BJ (cell line): Measurements from ENCODE around the gene ING4. TPM values are rescaled to one million over a fixed set of nuclear protein-coding genes. Genes with fewer than 3 reads are reported as not detected.

Source experiments
- CTCF ChIA-PET: fragments of 350-600 bp; formaldehyde crosslinking; extraction: SDS; loops from one replicate; lab custom pipeline; 2021; ENCODE audit warnings: antibody characterized with exemption, inconsistent platforms; lab: Yijun Ruan, JAX
- POLR2A ChIA-PET: fragments of 300-600 bp; sonication (Branson Sonifier 250); formaldehyde crosslinking; extraction: SDS; loops from one replicate; lab custom pipeline; 2021; ENCODE audit warnings: antibody characterized with exemption; lab: Charles Lee
- DNase-seq: peaks from one replicate; pipeline ENCODE4 v3.0.0-alpha.2; 2011; ENCODE audit warnings: low read depth
- H3K27me3 ChIP-seq: 2 replicates; pipeline ENCODE4 v1.6.0; 2011; ENCODE audit warnings: low read length; ENCODE audit not compliant: control insufficient read depth, insufficient read depth
- H3K36me3 ChIP-seq: 2 replicates; pipeline ENCODE4 v1.5.1; 2011; ENCODE audit warnings: low read length; ENCODE audit not compliant: control insufficient read depth, insufficient read depth
- H3K4me3 ChIP-seq: 2 replicates; pipeline ENCODE4 v1.5.1; 2011; ENCODE audit warnings: low read depth, mild to moderate bottlenecking, control low read depth, low read length
- CTCF ChIP-seq: IDR thresholded peaks from 2 replicates; pipeline ENCODE4 v1.5.1; 2011; ENCODE audit warnings: low read depth, mild to moderate bottlenecking, control low read depth, inconsistent platforms, low read length, moderate library complexity; ENCODE audit not compliant: insufficient read depth
- polyA plus RNA-seq: library from polyadenylated mRNA; depleted of rRNA; stranded (reverse); fragments of >200 nt; gene quantifications from 2 replicates; pipeline ENCODE4 v1.2.3, GENCODE V29; 2011

ING4 gene
- polyA plus RNA-seq, 1 experiment: 43.0 TPM

GRCh38 chr12:6653342-6653741 lies 9.6 kb downstream of the ING4 start:
- Histone ChIP-seq H3K4me3 (no peak overlapping the region), H3K36me3 (peaks cover 27% of the 10 kb centered on the region), H3K27me3 (no peaks in the 10 kb centered on the region)
- CTCF ChIA-PET: interaction anchor here (1.2 kb wide), 1 partner anchor 33 kb away, joined by 3 read pairs; no protein-coding TSS in a partner anchor
- TF ChIP-seq CTCF: no peak
- DNase-seq: no peak
- POLR2A ChIA-PET: no interaction called here

- POLR2A ChIA-PET: no interaction called here
- no peak overlapping the region for H3K4me3 ChIP-seq
- CTCF ChIA-PET: interaction anchor here (0.8 kb wide), 1 partner anchor 33 kb away, joined by 4 read pairs; no protein-coding TSS in a partner anchor
These were observed 10.5 kb downstream of the ING4 start for GRCh38 chr12:6652391-6652790.

GRCh38 chr12:6650832-6651231 lies 12.1 kb downstream of the ING4 start:
- DNase-seq: no peak
- Histone ChIP-seq H3K36me3 (peaks cover 30% of the 10 kb centered on the region), H3K4me3 (no peak overlapping the region), H3K27me3 (no peaks in the 10 kb centered on the region)
- no peak for TF ChIP-seq CTCF
- CTCF ChIA-PET: no interaction called here
- POLR2A ChIA-PET: no interaction called here

More at GRCh38 chr12:6652391-6652790, 10.5 kb downstream of the ING4 start:
- DNase-seq: no peak
- no peaks in the 10 kb centered on the region for H3K27me3 ChIP-seq
- H3K36me3 ChIP-seq: peaks cover 32% of the 10 kb centered on the region
- TF ChIP-seq CTCF: no peak

- POLR2A ChIA-PET: no interaction called here
- TF ChIP-seq CTCF: no peak
- DNase-seq: peak; percentile 7
- no peaks in the 10 kb centered on the region for H3K27me3 ChIP-seq
- CTCF ChIA-PET: interaction anchor here (1.3 kb wide), 1 partner anchor 39 kb away, joined by 3 read pairs; no protein-coding TSS in a partner anchor
- peaks cover 14% of the 10 kb centered on the region for H3K36me3 ChIP-seq
- H3K4me3 ChIP-seq: peak within 1 kb of the TSS; percentile 7
These were observed 15.8 kb downstream of the ING4 start, which contains the start of gene ACRBP for GRCh38 chr12:6647083-6647604. ACRBP (minus strand) TSS chr12:6647432; CDS start chr12:6647366, 66 bp downstream.

GRCh38 chr12:6646276-6647082 lies 16.4 kb downstream of the ING4 start:
- ChIA-PET CTCF (interaction anchor here (1.3 to 2.4 kb wide), 2 partner anchors 25 to 40 kb away, joined by 3 to 4 read pairs; no protein-coding TSS in a partner anchor), POLR2A (no interaction called here)
- Histone ChIP-seq H3K27me3 (no peaks in the 10 kb centered on the region), H3K36me3 (peaks cover 11% of the 10 kb centered on the region), H3K4me3 (no peak overlapping the region)
- DNase-seq: no peak
- no peak for TF ChIP-seq CTCF
